Measurements from ENCODE around the gene TMEM30B.

TMEM30B gene

GRCh38 chr14:61304688-61305087 lies 23.6 kb upstream of the TMEM30B start:
- DNase-seq (ENCODE audit: low read depth, low spot score) = no peak
- CTCF ChIA-PET = interaction anchor here (0.5 to 0.8 kb wide), 2 partner anchors 101 to 681 kb away, joined by 3 read pairs; no protein-coding TSS in a partner anchor
- POLR2A ChIA-PET = no interaction called here

GRCh38 chr14:61300754-61301153 lies 19.6 kb upstream of the TMEM30B start:
- no peak overlapping the region for H3K4me3 ChIP-seq (ENCODE audit: low read depth, low read length)
- ChIA-PET CTCF (no interaction called here), POLR2A (no interaction called here)
- no peak for DNase-seq (ENCODE audit: low read depth, low spot score)
- TF ChIP-seq CTCF (IDR thresholded peaks at IDR 0.05; ENCODE audit: insufficient read depth, low read length, missing control alignments) = no peak

More at GRCh38 chr14:61304688-61305087, 23.6 kb upstream of the TMEM30B start:
- no peak for TF ChIP-seq CTCF (IDR thresholded peaks at IDR 0.05; ENCODE audit: insufficient read depth, low read length, missing control alignments)
- no peak overlapping the region for H3K4me3 ChIP-seq (ENCODE audit: low read depth, low read length)

- H3K4me3 ChIP-seq (ENCODE audit: low read depth, low read length) = no peak overlapping the region
- no peak for TF ChIP-seq CTCF (IDR thresholded peaks at IDR 0.05; ENCODE audit: insufficient read depth, low read length, missing control alignments)
- CTCF ChIA-PET = interaction anchor here (1.1 to 1.4 kb wide), 2 partner anchors 15 to 538 kb away, joined by 4 read pairs; no protein-coding TSS in a partner anchor
- no peak for DNase-seq (ENCODE audit: low read depth, low spot score)
- POLR2A ChIA-PET = no interaction called here
These were observed 19.1 kb upstream of the TMEM30B start for GRCh38 chr14:61300209-61300608.

- no peak for TF ChIP-seq CTCF (IDR thresholded peaks at IDR 0.05; ENCODE audit: insufficient read depth, low read length, missing control alignments)
- ChIA-PET POLR2A (no interaction called here), CTCF (interaction anchor here (1.1 to 1.4 kb wide), 2 partner anchors 13 to 539 kb away, joined by 4 read pairs; no protein-coding TSS in a partner anchor)
- DNase-seq (ENCODE audit: low read depth, low spot score) = no peak
- H3K4me3 ChIP-seq (ENCODE audit: low read depth, low read length) = no peak overlapping the region
These were observed 17.7 kb upstream of the TMEM30B start for GRCh38 chr14:61298824-61299223.

- POLR2A ChIA-PET = no interaction called here
- CTCF ChIA-PET = interaction anchor here (1.1 to 3.7 kb wide), 3 partner anchors 8 to 541 kb away, joined by 3 to 38 read pairs (median 30); no protein-coding TSS in a partner anchor
- no peak for DNase-seq (ENCODE audit: low read depth, low spot score)
- H3K4me3 ChIP-seq (ENCODE audit: low read depth, low read length) = no peak overlapping the region
- TF ChIP-seq CTCF (IDR thresholded peaks at IDR 0.05; ENCODE audit: insufficient read depth, low read length, missing control alignments) = no peak
These were observed 16.4 kb upstream of the TMEM30B start for GRCh38 chr14:61297581-61297980.

- POLR2A ChIA-PET = no interaction called here
- CTCF ChIA-PET = interaction anchor here (0.6 to 3.7 kb wide), 16 partner anchors 9 to 947 kb away, joined by 3 to 38 read pairs (median 4); no protein-coding TSS in a partner anchor
- DNase-seq (ENCODE audit: low read depth, low spot score) = peak; percentile 10
- H3K4me3 ChIP-seq (ENCODE audit: low read depth, low read length) = no peak overlapping the region
- TF ChIP-seq CTCF (IDR thresholded peaks at IDR 0.05; ENCODE audit: insufficient read depth, low read length, missing control alignments) = peak; percentile 55
These were observed 15.8 kb upstream of the TMEM30B start for GRCh38 chr14:61296719-61297502.
